Measurements from ENCODE around the gene TMBIM6. TPM values are rescaled to one million over a fixed set of nuclear protein-coding genes. Genes with fewer than 3 reads are reported as not detected.

The TMBIM6 gene
- total and polyA plus RNA-seq, 9 of the 15 experiments (the other 6 are each of a cell fraction or from before 2014, with no cell fraction given) = 147 to 1,288 (median 352) TPM

GRCh38 chr12:49740930-49741881 lies at the start of gene TMBIM6 (continued):
- peak; percentile 98 for TF ChIP-seq MBD1 (CRISPR knock-in tag; IDR thresholded peaks at IDR 0.05)
- TF ChIP-seq GTF2F1 (IDR thresholded peaks at IDR 0.05; ENCODE audit: low read depth, low read length) = 0 out of 2 replicates have a peak, but pooled peaks have one; percentile 34
- peak in 1 of 2 experiments; percentile 87; a peak in 2 of 4 replicates for TF ChIP-seq HDAC1 (IDR thresholded peaks at IDR 0.05)
- peak; percentile 99 for TF ChIP-seq TAF7 (tag; IDR thresholded peaks at IDR 0.05)
- TF ChIP-seq ZNF316 (IDR thresholded peaks at IDR 0.05) = 0 out of 2 replicates have a peak, but pooled peaks have one; percentile 14
- TF ChIP-seq CEBPZ (IDR thresholded peaks at IDR 0.05; ENCODE audit: borderline replicate concordance, low read depth, low read length) = no peak
- TF ChIP-seq PRPF4 (IDR thresholded peaks at IDR 0.05; ENCODE audit: insufficient read depth, low read depth, low read length, poor library complexity, severe bottlenecking) = peak; percentile 63
- TF ChIP-seq TOE1 (IDR thresholded peaks at IDR 0.05; ENCODE audit: borderline replicate concordance) = peak; percentile 42; the same call in 1 of the 2 replicates
- no peak for TF ChIP-seq TOE1 (CRISPR knock-in tag; IDR thresholded peaks at IDR 0.05; ENCODE audit: borderline replicate concordance, low read depth)
- no peak for TF ChIP-seq NCOR1 (IDR thresholded peaks at IDR 0.05)
- no peak for TF ChIP-seq HNRNPH1 (optimal IDR thresholded peaks at IDR 0.05; ENCODE audit: low read depth, low read length)
- no peak for TF ChIP-seq ZNF75A (CRISPR knock-in tag; IDR thresholded peaks at IDR 0.05)
- no peak for TF ChIP-seq TFE3 (CRISPR knock-in tag; IDR thresholded peaks at IDR 0.05)
- 0 out of 2 replicates have a peak, but pooled peaks have one; percentile 72 for TF ChIP-seq FOXO4 (CRISPR knock-in tag; IDR thresholded peaks at IDR 0.05)
- TF ChIP-seq ILF3 (IDR thresholded peaks at IDR 0.05; ENCODE audit: borderline replicate concordance) = no peak
- peak; percentile 94 for TF ChIP-seq HLTF (IDR thresholded peaks at IDR 0.05)
- 0 out of 2 replicates have a peak, but pooled peaks have one; percentile 68 for TF ChIP-seq RHOXF2B (CRISPR knock-in tag; conservative IDR thresholded peaks at IDR 0.05)

All from K562 (cell line).